Right lobe of liver (tissue), 6 donors: ENCODE results near the gene INPP4A. TPM values are rescaled to one million over a fixed set of nuclear protein-coding genes. Genes with fewer than 3 reads are reported as not detected.

Source experiments
- ATAC-seq, 4 donors: fragments of 200-7000 bp; cut with Tn5 transposase; one replicate each; pipeline ENCODE4 v1.9.1; 2020; ENCODE audit warnings: mild to moderate bottlenecking in 4 of 4, moderate library complexity in 4 of 4
- DNase-seq, 3 donors: peaks; one replicate each; pipeline ENCODE4 v3.0.0-alpha.2; 2020
- H3K27ac ChIP-seq, 3 donors: fragments of 200-600 bp; one replicate each; pipeline ENCODE4 v1.8.0; 2022
- H3K27me3 ChIP-seq, 2 donors: fragments of 200-600 bp; one replicate each; pipeline ENCODE4 v1.8.0; 2022
- H3K36me3 ChIP-seq, 4 donors: fragments of 200-600 bp; sonication (generic) in 1 of 4; one replicate each; pipeline versions ENCODE4 v1.5.1 to v1.8.0; 2017 to 2022; ENCODE audit warnings: control low read depth in 1 of 4
- H3K4me1 ChIP-seq, 4 donors: fragments of 200-600 bp; sonication (generic) in 1 of 4; one replicate each; pipeline versions ENCODE4 v1.5.1 to v1.8.0; 2017 to 2022; ENCODE audit warnings: control low read depth in 1 of 4
- H3K4me3 ChIP-seq, 3 donors: fragments of 200-600 bp; one replicate each; pipeline ENCODE4 v1.8.0; 2022
- H3K9me3 ChIP-seq, 4 donors: fragments of 200-600 bp; sonication (generic) in 1 of 4; one replicate each; pipeline versions ENCODE4 v1.5.1 to v1.8.0; 2017 to 2022; ENCODE audit warnings: control low read depth in 1 of 4
- CTCF ChIP-seq, 4 donors: fragments of 200-600 bp in 3 of 4; fragments of 450-650 bp in 1 of 4; IDR thresholded peaks; one replicate each; pipeline versions ENCODE4 v1.5.1 to v1.8.0; 2016 to 2022; ENCODE audit warnings: antibody characterized with exemption in 4 of 4, mild to moderate bottlenecking in 2 of 4
- POLR2A ChIP-seq: fragments of 450-650 bp; IDR thresholded peaks from one replicate; pipeline ENCODE4 v1.6.1; 2017; ENCODE audit warnings: antibody characterized with exemption, mild to moderate bottlenecking
- WGBS: methylation state at CpG from one replicate; pipeline ENCODE4 v1.1.6; 2018; ENCODE audit warnings: low coverage, low lambda C conversion rate; ENCODE audit not compliant: insufficient coverage; ENCODE audit errors: missing lambda C conversion rate; 5-methylcytosine and 5-hydroxymethylcytosine counted together
- intact Hi-C, 2 donors: fragments of 100-400 bp; cut with DNase I; formaldehyde crosslinking; loops; one replicate each; pipeline versions ENCODE4 v1.11.2 to v1.14.1; 2022
- total RNA-seq, 6 experiments: library from RNA; depleted of rRNA in 2 of 6; stranded (reverse); fragments of >200 nt in 2 of 6; fragmentation: NEBNext Ultra II Directional in 3 of 6; extraction: Animal tissue kit (Norgen Biotek cat#: 25700) in 3 of 6; gene quantifications; one replicate each; pipeline versions ENCODE4 v1.1.0 to v1.2.4, GENCODE V29; 2016 to 2023
- donor health status: DM: no; HTN: yes; CAD: no.
- donor health status: DM: no; HTN: no; CAD: no.
- donor health status: DM: no; HTN: no; CAD: no.
- donor health status: DM: no; HTN: yes; CAD: no.
- donor health status: DM: no; HTN: yes; CAD: no.

Gene INPP4A
- total RNA-seq, 6 experiments from 2014 or later, result 6.5 to 10.4 (median 8.0) TPM

- TF ChIP-seq CTCF (IDR thresholded peaks at IDR 0.05) (no peak), POLR2A (no peak)
- 97% methylated on average over 12 of the region's 19 CpGs for WGBS
- Histone ChIP-seq H3K27me3 (no peaks in the 10 kb centered on the region), H3K9me3 (no peaks in the 10 kb centered on the region), H3K4me3 (no peak overlapping the region), H3K36me3 (peaks cover 0 to 20% (median 3%) of the 10 kb centered on the region in 4 donors), H3K27ac (no peak overlapping the region), H3K4me1 (no peaks in the 10 kb centered on the region)
- intact Hi-C loops, result no loop called here
- ATAC-seq (no peak), DNase-seq (peak in 1 of 3 donors; percentile 31)
Observed at GRCh38 chr2:98565941-98566340, 121.3 kb downstream of the INPP4A start.

- ATAC-seq (no peak), DNase-seq (no peak)
- TF ChIP-seq POLR2A (no peak), CTCF (IDR thresholded peaks at IDR 0.05) (no peak)
- Histone ChIP-seq H3K4me3 (no peak overlapping the region), H3K27ac (no peak overlapping the region), H3K9me3 (no peaks in the 10 kb centered on the region), H3K4me1 (no peaks in the 10 kb centered on the region), H3K36me3 (peaks cover 0 to 23% (median 3%) of the 10 kb centered on the region in 4 donors), H3K27me3 (no peaks in the 10 kb centered on the region)
- intact Hi-C loops, result no loop called here
- WGBS, result 95% methylated on average over 9 of the region's 11 CpGs
Observed at GRCh38 chr2:98568161-98568956, 123.7 kb downstream of the INPP4A start.

GRCh38 chr2:98569197-98569793 lies 124.6 kb downstream of the INPP4A start:
- intact Hi-C loops, result no loop called here
- H3K27me3 ChIP-seq, result no peaks in the 10 kb centered on the region
- no peak overlapping the region for H3K27ac ChIP-seq
- H3K4me1 ChIP-seq, result no peaks in the 10 kb centered on the region
- DNase-seq (peak in 2 of 3 donors; percentile 57 to 58), ATAC-seq (peak; percentile 54 to 75 (median 70))
- 85% methylated on average over 11 of the region's 19 CpGs for WGBS
- no peak overlapping the region for H3K4me3 ChIP-seq
- TF ChIP-seq POLR2A, result no peak
- peak; percentile 64 to 89 (median 82) for TF ChIP-seq CTCF (IDR thresholded peaks at IDR 0.05)
- H3K9me3 ChIP-seq, result no peaks in the 10 kb centered on the region
- H3K36me3 ChIP-seq, result peaks cover 0 to 25% (median 3%) of the 10 kb centered on the region in 4 donors

- Histone ChIP-seq H3K27me3 (no peaks in the 10 kb centered on the region), H3K4me1 (no peaks in the 10 kb centered on the region), H3K4me3 (no peak overlapping the region), H3K27ac (no peak overlapping the region), H3K36me3 (peaks cover 0 to 25% (median 2%) of the 10 kb centered on the region in 4 donors), H3K9me3 (no peaks in the 10 kb centered on the region)
- no peak for TF ChIP-seq POLR2A
- TF ChIP-seq CTCF (IDR thresholded peaks at IDR 0.05), result no peak
- no peak for ATAC-seq
- no peak for DNase-seq
- intact Hi-C loops, result no loop called here
- WGBS, result 96% methylated on average over 11 of the region's 13 CpGs
Observed at GRCh38 chr2:98569915-98570314, 125.3 kb downstream of the INPP4A start.
